AG09319 (cell line): ENCODE data around the gene HYLS1.

ENCODE experiments used
- DNase-seq: peaks from one replicate; pipeline ENCODE4 v3.0.0-alpha.2; 2010; ENCODE audit warnings: low read depth; ENCODE audit errors: extremely low read depth
- TF ChIP-seq, protein P1 (sequence below): IDR thresholded peaks from 2 replicates; pipeline ENCODE4 v1.5.1; 2011; ENCODE audit warnings: low read depth, mild to moderate bottlenecking, inconsistent platforms, low read length, moderate library complexity

The HYLS1 gene

DNA sequence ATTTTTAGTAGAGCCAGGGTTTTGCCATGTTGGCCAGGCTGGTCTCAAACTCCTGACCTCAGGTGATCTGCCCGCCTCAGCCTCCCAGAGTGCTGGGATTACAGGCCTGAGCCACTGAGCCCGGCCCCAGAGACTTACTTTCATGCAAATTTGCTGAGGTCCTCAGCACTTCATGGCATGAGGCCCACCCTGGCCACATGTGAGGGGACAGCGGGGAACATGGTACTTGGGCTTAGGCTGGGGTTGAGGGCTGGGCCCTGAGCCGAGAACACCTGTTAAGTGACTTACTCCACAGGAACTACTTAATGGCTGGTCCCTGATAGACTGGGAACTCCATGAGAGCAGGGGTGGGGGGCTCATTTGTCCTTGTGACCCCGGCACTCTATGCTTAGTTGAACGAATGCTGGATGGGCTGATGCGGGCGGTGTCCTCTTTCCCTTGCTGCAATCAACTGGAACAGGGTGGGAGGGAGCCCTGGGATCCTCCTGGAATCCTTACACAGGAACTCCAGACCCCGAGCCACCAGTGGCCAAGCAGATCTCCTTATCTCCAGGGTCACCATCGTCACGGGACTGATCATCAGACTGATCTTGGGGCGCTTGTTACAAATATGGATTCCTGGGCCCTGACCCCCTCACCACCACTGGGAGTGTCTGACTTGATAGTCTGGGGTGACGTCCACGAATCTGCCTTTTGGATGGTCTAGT, 59.4 kb downstream of the HYLS1 start:
- DNase-seq, result no peak
- TF ChIP-seq, protein P1, sequence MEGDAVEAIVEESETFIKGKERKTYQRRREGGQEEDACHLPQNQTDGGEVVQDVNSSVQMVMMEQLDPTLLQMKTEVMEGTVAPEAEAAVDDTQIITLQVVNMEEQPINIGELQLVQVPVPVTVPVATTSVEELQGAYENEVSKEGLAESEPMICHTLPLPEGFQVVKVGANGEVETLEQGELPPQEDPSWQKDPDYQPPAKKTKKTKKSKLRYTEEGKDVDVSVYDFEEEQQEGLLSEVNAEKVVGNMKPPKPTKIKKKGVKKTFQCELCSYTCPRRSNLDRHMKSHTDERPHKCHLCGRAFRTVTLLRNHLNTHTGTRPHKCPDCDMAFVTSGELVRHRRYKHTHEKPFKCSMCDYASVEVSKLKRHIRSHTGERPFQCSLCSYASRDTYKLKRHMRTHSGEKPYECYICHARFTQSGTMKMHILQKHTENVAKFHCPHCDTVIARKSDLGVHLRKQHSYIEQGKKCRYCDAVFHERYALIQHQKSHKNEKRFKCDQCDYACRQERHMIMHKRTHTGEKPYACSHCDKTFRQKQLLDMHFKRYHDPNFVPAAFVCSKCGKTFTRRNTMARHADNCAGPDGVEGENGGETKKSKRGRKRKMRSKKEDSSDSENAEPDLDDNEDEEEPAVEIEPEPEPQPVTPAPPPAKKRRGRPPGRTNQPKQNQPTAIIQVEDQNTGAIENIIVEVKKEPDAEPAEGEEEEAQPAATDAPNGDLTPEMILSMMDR, result no peak

GRCh38 chr11:125947419-125948277, 60.2 kb downstream of the HYLS1 start:
- TF ChIP-seq, protein P1, result no peak
- no peak for DNase-seq

- TF ChIP-seq, protein P1, result no peak
- no peak for DNase-seq
Observed at GRCh38 chr11:125948278-125949051, 61.0 kb downstream of the HYLS1 start.

DNA sequence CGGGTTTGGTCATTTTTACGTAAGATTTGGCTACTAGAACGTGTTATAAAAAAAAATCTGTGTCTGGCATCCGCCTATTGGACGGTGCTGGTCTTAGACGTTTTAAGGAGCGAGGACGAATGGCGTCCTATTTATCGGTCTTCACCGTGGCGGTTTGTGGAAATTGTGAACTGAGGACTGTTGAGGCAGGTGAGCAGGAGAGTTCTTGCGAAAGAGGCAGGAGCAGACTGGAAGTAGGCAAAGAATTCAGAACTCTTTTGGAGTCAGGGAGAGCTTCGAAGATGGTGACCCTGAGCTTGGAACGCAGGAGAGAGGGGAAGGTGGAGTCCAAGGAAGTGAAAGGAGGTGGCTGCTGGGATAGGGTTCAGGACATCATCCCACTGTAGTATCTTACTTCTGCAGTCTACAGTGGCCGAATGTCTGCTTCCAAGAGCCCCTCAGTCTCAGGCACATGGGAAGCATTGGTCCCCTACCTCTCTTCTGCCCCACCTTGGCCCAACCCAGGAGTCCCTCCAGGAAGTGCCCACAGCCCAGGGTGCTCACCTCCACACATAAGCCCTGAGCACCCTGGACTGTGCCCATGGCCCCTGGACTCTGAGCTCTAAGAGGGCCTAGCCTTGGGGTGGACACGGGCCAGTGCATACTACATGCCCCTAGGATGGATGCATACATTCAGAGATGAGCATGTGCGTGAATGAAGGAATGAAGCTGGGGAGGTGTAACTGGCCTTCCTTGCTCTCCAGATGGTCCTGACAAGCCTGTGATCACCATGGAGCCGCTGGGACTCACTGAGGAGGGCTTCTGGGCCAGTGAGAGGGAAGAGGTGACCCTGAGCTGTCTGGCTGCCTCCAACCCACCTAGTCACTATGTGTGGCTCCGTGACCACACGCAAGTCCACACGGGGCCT, 62.1 kb downstream of the HYLS1 start:
- TF ChIP-seq, protein P1, result no peak
- no peak for DNase-seq

GRCh38 chr11:125950178-125950490, 62.7 kb downstream of the HYLS1 start:
- TF ChIP-seq, protein P1, result no peak
- no peak for DNase-seq
